Neural cell (in vitro differentiated cells): ENCODE data around the gene CPAMD8. TPM values are rescaled to one million over a fixed set of nuclear protein-coding genes. Genes with fewer than 3 reads are reported as not detected.
"Not testable (repeated sequence)": the region's sequence is repeated elsewhere in the genome, so short reads cannot be mapped to it uniquely, and the experiment has no call there.

ENCODE experiments used
- H2AFZ ChIP-seq: fragments of 200-600, 300-800 bp; sonication (generic), shearing (Covaris generic); 2 replicates; pipeline ENCODE4 v1.6.0; 2014; ENCODE audit warnings: low read depth, mild to moderate bottlenecking, antibody characterized with exemption, low read length, moderate library complexity
- H3F3A ChIP-seq: fragments of 200-600 bp; shearing (Covaris generic); 2 replicates; pipeline ENCODE4 v1.6.1; 2016; ENCODE audit warnings: mild to moderate bottlenecking, moderate library complexity, mixed read lengths, antibody characterized with exemption, low read length; ENCODE audit not compliant: insufficient read depth, poor library complexity, severe bottlenecking
- H3K27ac ChIP-seq: fragments of 200-600, 300-800 bp; sonication (generic), shearing (Covaris generic); 2 replicates; pipeline ENCODE4 v1.5.1; 2014; ENCODE audit warnings: mild to moderate bottlenecking, low read length, moderate library complexity
- H3K27me3 ChIP-seq: fragments of 300-800, 200-600 bp; sonication (generic), shearing (Covaris generic); 2 replicates; pipeline ENCODE4 v1.6.0; 2014; ENCODE audit warnings: mild to moderate bottlenecking, low read depth, low read length, moderate library complexity; ENCODE audit not compliant: insufficient read depth
- H3K36me3 ChIP-seq: fragments of 300-800, 200-600 bp; sonication (generic), shearing (Covaris generic); 2 replicates; pipeline ENCODE4 v1.5.1; 2014; ENCODE audit warnings: mild to moderate bottlenecking, antibody characterized with exemption, low read length, moderate library complexity; ENCODE audit not compliant: insufficient read depth
- H3K4me2 ChIP-seq: fragments of 300-800, 200-600 bp; sonication (generic), shearing (Covaris generic); 2 replicates; pipeline ENCODE4 v1.6.0; 2014; ENCODE audit warnings: mild to moderate bottlenecking, low read length
- H3K4me3 ChIP-seq: fragments of 300-800, 200-600 bp; sonication (generic), shearing (Covaris generic); 2 replicates; pipeline ENCODE4 v1.5.1; 2014; ENCODE audit warnings: mild to moderate bottlenecking, low read length, moderate library complexity
- H3K79me2 ChIP-seq: fragments of 200-600 bp; shearing (Covaris generic); replicated peaks from 2 replicates; pipeline ENCODE4 v1.6.0; 2014; ENCODE audit warnings: mild to moderate bottlenecking, low read length, moderate library complexity; ENCODE audit not compliant: insufficient read depth
- H3K9ac ChIP-seq: fragments of 300-800, 200-600 bp; sonication (generic), shearing (Covaris generic); 2 replicates; pipeline ENCODE4 v1.6.1; 2016; ENCODE audit warnings: mild to moderate bottlenecking, low read length, mixed read lengths
- H3K9me2 ChIP-seq: fragments of 200-600 bp; shearing (Covaris generic); 2 replicates; pipeline ENCODE4 v1.6.1; 2016; ENCODE audit warnings: mild to moderate bottlenecking, low read length, mixed read lengths; ENCODE audit not compliant: insufficient read depth
- H3K9me3 ChIP-seq: fragments of 200-600, 300-800 bp; sonication (generic), shearing (Covaris generic); 2 replicates; pipeline ENCODE4 v1.6.1; 2016; ENCODE audit warnings: mild to moderate bottlenecking, mixed run types, low read length, moderate library complexity, mixed read lengths
- H4K20me1 ChIP-seq: fragments of 200-600 bp; shearing (Covaris generic); 2 replicates; pipeline ENCODE4 v1.6.1; 2016; ENCODE audit warnings: mild to moderate bottlenecking, mixed run types; ENCODE audit not compliant: insufficient read depth
- CTCF ChIP-seq: fragments of 450-650 bp; IDR thresholded peaks from 2 replicates; pipeline ENCODE4 v1.5.1; 2014; ENCODE audit warnings: antibody characterized with exemption, mild to moderate bottlenecking, moderate library complexity; ENCODE audit not compliant: poor library complexity, severe bottlenecking
- EP300 ChIP-seq: fragments of 450-650 bp; conservative IDR thresholded peaks from 2 replicates; pipeline ENCODE4 v1.6.1; 2014; ENCODE audit warnings: antibody characterized with exemption, mild to moderate bottlenecking, moderate library complexity; ENCODE audit not compliant: poor library complexity, severe bottlenecking
- EZH2 ChIP-seq: fragments of 200-600, 300-800 bp; shearing (Covaris generic), sonication (generic); IDR thresholded peaks from 2 replicates; pipeline ENCODE4 v1.6.1; 2014; ENCODE audit warnings: antibody characterized with exemption, low read length, borderline replicate concordance, mild to moderate bottlenecking; ENCODE audit not compliant: insufficient read depth, poor library complexity, severe bottlenecking
- MXI1 ChIP-seq: fragments of 450-650 bp; conservative IDR thresholded peaks from 2 replicates; pipeline ENCODE4 v1.6.1; 2014; ENCODE audit warnings: antibody characterized with exemption, mild to moderate bottlenecking; ENCODE audit not compliant: poor library complexity, severe bottlenecking
- POLR2AphosphoS5 ChIP-seq: IDR thresholded peaks from 2 replicates; pipeline ENCODE4 v1.6.1; 2012
- RAD21 ChIP-seq: fragments of 450-650 bp; conservative IDR thresholded peaks from 2 replicates; pipeline ENCODE4 v1.6.1; 2014; ENCODE audit warnings: antibody characterized with exemption, mild to moderate bottlenecking, moderate library complexity
- REST ChIP-seq: IDR thresholded peaks from 2 replicates; pipeline ENCODE4 v1.6.1; 2012; ENCODE audit warnings: borderline replicate concordance
- SMC3 ChIP-seq: fragments of 450-650 bp; conservative IDR thresholded peaks from 2 replicates; pipeline ENCODE4 v1.6.1; 2014; ENCODE audit warnings: antibody characterized with exemption, mild to moderate bottlenecking, moderate library complexity; ENCODE audit not compliant: poor library complexity
- TAF1 ChIP-seq: IDR thresholded peaks from 2 replicates; pipeline ENCODE4 v1.6.1; 2012; ENCODE audit warnings: low read depth
- polyA plus RNA-seq: library from polyadenylated mRNA; depleted of rRNA; stranded (reverse); fragments of >200 nt; gene quantifications from 2 replicates; pipeline ENCODE4 v1.2.3, GENCODE V29; 2014

The CPAMD8 gene
- polyA plus RNA-seq, 1 donor from 2014 or later = 1.9 TPM

GRCh38 chr19:16985403-16985802, 41.2 kb downstream of the CPAMD8 start:
- no peaks in the 10 kb centered on the region for H3K79me2 ChIP-seq

GRCh38 chr19:16982586-16982985, 44.0 kb downstream of the CPAMD8 start:
- H3K27me3 ChIP-seq, H3K79me2 ChIP-seq, H3K4me2 ChIP-seq, H3K27ac ChIP-seq, H3K9me3 ChIP-seq, H4K20me1 ChIP-seq, H3F3A ChIP-seq, H3K9ac ChIP-seq, H3K36me3 ChIP-seq, H3K4me3 ChIP-seq, H2AFZ ChIP-seq, H3K9me2 ChIP-seq: not testable (repeated sequence)

More at GRCh38 chr19:16985403-16985802, 41.2 kb downstream of the CPAMD8 start:
- no peak overlapping the region for H3K27ac ChIP-seq
- H2AFZ ChIP-seq = no peak overlapping the region
- no peaks in the 10 kb centered on the region for H4K20me1 ChIP-seq
- H3K4me3 ChIP-seq = no peak overlapping the region
- no peak overlapping the region for H3K9ac ChIP-seq
- H3K36me3 ChIP-seq = no peaks in the 10 kb centered on the region
- no peak overlapping the region for H3K4me2 ChIP-seq
- H3K9me3 ChIP-seq = no peaks in the 10 kb centered on the region
- H3K9me2 ChIP-seq = no peaks in the 10 kb centered on the region
- H3F3A ChIP-seq = no peaks in the 10 kb centered on the region
- no peak for TF ChIP-seq EZH2
- no peak for TF ChIP-seq RAD21
- no peak for TF ChIP-seq EP300
- TF ChIP-seq TAF1 = no peak
- no peak for TF ChIP-seq REST
- TF ChIP-seq POLR2AphosphoS5 = no peak
- no peak for TF ChIP-seq SMC3
- no peaks in the 10 kb centered on the region for H3K27me3 ChIP-seq

- no peak overlapping the region for H2AFZ ChIP-seq
- no peaks in the 10 kb centered on the region for H3K9me2 ChIP-seq
- H4K20me1 ChIP-seq = no peaks in the 10 kb centered on the region
- H3F3A ChIP-seq = no peaks in the 10 kb centered on the region
- no peaks in the 10 kb centered on the region for H3K27me3 ChIP-seq
- H3K9ac ChIP-seq = no peak overlapping the region
- H3K9me3 ChIP-seq = no peaks in the 10 kb centered on the region
- H3K4me2 ChIP-seq = no peak overlapping the region
- no peak for TF ChIP-seq MXI1
- no peak for TF ChIP-seq CTCF
- TF ChIP-seq REST = no peak
- TF ChIP-seq SMC3 = no peak
- TF ChIP-seq RAD21 = no peak
- H3K4me3 ChIP-seq = no peak overlapping the region
- no peaks in the 10 kb centered on the region for H3K79me2 ChIP-seq
- no peaks in the 10 kb centered on the region for H3K36me3 ChIP-seq
- no peak overlapping the region for H3K27ac ChIP-seq
Observed at GRCh38 chr19:16978839-16979802, 47.5 kb downstream of the CPAMD8 start.
